HG03103 (cell line): ENCODE measurements around the gene TRH.

Experiments used
- ATAC-seq: cut with Tn5 transposase; IDR thresholded peaks from one replicate; pipeline ENCODE4 v1.9.1; 2021; ENCODE audit warnings: low read depth; ENCODE audit not compliant: unreplicated experiment

The TRH gene

GRCh38 chr3:129974564-129974832 lies at the start of gene TRH:
TSS of gene TRH (plus strand) at chr3:129974720. CDS start at chr3:129975817, 1,097 bp downstream.
- no peak for ATAC-seq

- ATAC-seq: no peak
Measured at GRCh38 chr3:129927072-129927471, 47.4 kb upstream of the TRH start.

- ATAC-seq: no peak
Measured at GRCh38 chr3:129929383-129929782, 45.1 kb upstream of the TRH start.

GRCh38 chr3:129933471-129933870 lies 41.0 kb upstream of the TRH start:
- ATAC-seq: no peak

- ATAC-seq: no peak
Measured at GRCh38 chr3:129934234-129935123, 40.0 kb upstream of the TRH start.

- no peak for ATAC-seq
Measured at GRCh38 chr3:129936757-129937156, 37.8 kb upstream of the TRH start.

GRCh38 chr3:129937717-129938116 lies 36.8 kb upstream of the TRH start:
- no peak for ATAC-seq

GRCh38 chr3:129938140-129938930 lies 36.2 kb upstream of the TRH start:
- no peak for ATAC-seq

GRCh38 chr3:129940086-129940485 lies 34.4 kb upstream of the TRH start:
- no peak for ATAC-seq

GRCh38 chr3:129942296-129942695 lies 32.2 kb upstream of the TRH start:
- peak; percentile 61 for ATAC-seq

GRCh38 chr3:129943020-129943419 lies 31.5 kb upstream of the TRH start:
- no peak for ATAC-seq

GRCh38 chr3:129944709-129945108 lies 29.8 kb upstream of the TRH start:
- no peak for ATAC-seq

GRCh38 chr3:129947538-129948240 lies 26.8 kb upstream of the TRH start:
- no peak for ATAC-seq

- no peak for ATAC-seq
Measured at GRCh38 chr3:129950318-129951046, 24.0 kb upstream of the TRH start.

GRCh38 chr3:129952556-129953355 lies 21.8 kb upstream of the TRH start:
- ATAC-seq: no peak

GRCh38 chr3:129953621-129954020 lies 20.9 kb upstream of the TRH start:
- ATAC-seq: no peak

- ATAC-seq: no peak
Measured at GRCh38 chr3:129954514-129954913, 20.0 kb upstream of the TRH start.

GRCh38 chr3:129956936-129957335 lies 17.6 kb upstream of the TRH start:
- no peak for ATAC-seq

GRCh38 chr3:129958755-129959154 lies 15.8 kb upstream of the TRH start:
- no peak for ATAC-seq

GRCh38 chr3:129961141-129961541 lies 13.4 kb upstream of the TRH start:
- no peak for ATAC-seq
